ENCODE results near the gene VKORC1L1. TPM values are rescaled to one million over a fixed set of nuclear protein-coding genes. Genes with fewer than 3 reads are reported as not detected.

Gene VKORC1L1
- total and polyA plus RNA-seq, 9 of the 15 experiments (the other 6 are each of a cell fraction or from before 2014, with no cell fraction given): 6.8 to 36.5 (median 19.3) TPM

DNA sequence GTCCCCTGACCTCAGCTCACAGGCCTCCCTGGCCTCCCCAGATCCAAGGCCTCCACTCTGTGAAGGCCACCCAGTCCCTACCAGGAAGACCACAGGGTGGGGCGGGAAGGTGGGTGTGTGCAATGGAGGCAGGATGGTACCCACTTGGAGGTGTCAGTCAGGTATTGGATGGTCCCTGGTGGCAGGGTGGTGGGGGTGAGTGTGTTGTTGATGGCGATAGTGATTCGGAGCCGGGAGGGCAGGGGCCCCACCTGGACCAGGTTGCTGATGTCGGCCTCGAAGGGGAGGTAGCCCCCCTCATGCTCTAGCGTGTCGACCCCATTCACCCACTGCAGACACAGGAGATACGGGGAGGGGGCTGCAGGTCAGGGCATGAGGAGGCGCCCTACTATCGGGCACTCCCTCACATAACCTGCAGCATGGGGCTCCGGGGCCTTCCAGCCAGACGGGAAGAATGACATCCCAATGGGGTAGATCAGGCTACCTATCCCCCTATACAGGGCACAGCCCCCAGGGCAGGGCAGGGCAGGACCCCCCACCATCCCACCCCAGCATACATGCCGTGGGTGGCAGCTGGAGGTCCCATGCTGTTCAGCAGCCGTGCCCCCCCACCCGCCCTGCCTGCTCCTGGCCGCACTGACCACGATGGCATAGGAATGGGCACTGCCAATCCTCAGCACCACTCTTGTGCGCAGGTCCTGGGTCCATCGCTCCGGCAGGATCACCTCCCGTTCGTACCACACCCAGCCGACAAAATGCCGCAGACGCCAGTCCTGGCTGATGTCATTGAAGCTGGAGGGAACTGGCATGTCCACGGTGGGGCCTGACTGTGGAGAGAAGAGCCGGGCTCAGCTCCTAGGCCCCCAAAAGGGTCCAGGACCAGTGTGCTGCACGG, 107.0 kb downstream of the VKORC1L1 start:
- POLR2A ChIA-PET: no interaction called here
- in situ Hi-C loops (cut with MboI) (no loop called here), intact Hi-C loops (cut with micrococcal nuclease) (no loop called here)
- peaks cover 5% of the 10 kb centered on the region for H3K9me1 ChIP-seq (ENCODE audit: control insufficient read depth, insufficient read depth, low read length)
- ATAC-seq (no peak), FAIRE-seq (no peak), DNase-seq (ENCODE audit: extremely low read depth in 1 of 4, low spot score in 3 of 4) (peak in 1 of 4 experiments; percentile 8)
- peak overlapping the region in 1 of 2 experiments; percentile 97; a peak in 2 of 4 replicates for H3K9ac ChIP-seq (ENCODE audit: insufficient read depth in 1 of 2, low read depth in 2 of 2, low read length in 2 of 2)
- H3K79me2 ChIP-seq (ENCODE audit: control insufficient read depth, insufficient read depth, low read length): peaks cover 34% of the 10 kb centered on the region
- H3K4me2 ChIP-seq (ENCODE audit: insufficient read depth, low read length): 0 out of 2 replicates have a peak overlapping the region, but pooled peaks have one; percentile 83
- H3K27me3 ChIP-seq (ENCODE audit: control insufficient read depth in 2 of 2, insufficient read depth in 2 of 2, low read length in 2 of 2): no peaks in the 10 kb centered on the region
- peak overlapping the region; percentile 85; the same call in 1 of the 3 replicates for H3K27ac ChIP-seq (ENCODE audit: extremely low read depth, low read depth, low read length)
- no peaks in the 10 kb centered on the region for H3K9me3 ChIP-seq (replicated peaks; ENCODE audit: control insufficient read depth, insufficient read depth, low read depth, low read length)
- H3K4me1 ChIP-seq (replicated peaks in 1 of 2; ENCODE audit: control insufficient read depth in 2 of 2, insufficient read depth in 2 of 2, low read length in 2 of 2): peaks cover 14 to 37% of the 10 kb centered on the region in 2 experiments
- no peak overlapping the region; the same call in 1 of the 2 replicates for H3K4me3 ChIP-seq
- peaks cover 49% of the 10 kb centered on the region; the same call in 2 of the 3 replicates for H3K36me3 ChIP-seq (ENCODE audit: control insufficient read depth, insufficient read depth, low read length)
- WGBS (ENCODE audit: insufficient coverage, low coverage, missing lambda C conversion rate): 96% methylated on average over 20 of the region's 29 CpGs
- no TSS peak for BruUV-seq (replicated peaks)
- TF ChIP-seq POLR2G (IDR thresholded peaks at IDR 0.05; ENCODE audit: low read depth, low read length) (peak; percentile 45; the same call in 1 of the 2 replicates), POLR2AphosphoS5 (IDR thresholded peaks at IDR 0.05; ENCODE audit: control insufficient read depth, insufficient read depth, low read depth, low read length) (0 out of 2 replicates have a peak, but pooled peaks have one; percentile 6), ZNF507 (tag; conservative IDR thresholded peaks at IDR 0.05) (no peak), ZC3H4 (CRISPR knock-in tag; IDR thresholded peaks at IDR 0.05; ENCODE audit: borderline replicate concordance) (no peak), RBM39 (optimal IDR thresholded peaks at IDR 0.05; ENCODE audit: low read depth, low read length) (no peak)
- CTCF ChIA-PET (ENCODE audit: low intra/inter-chr PET ratio): no interaction called here
- no peak overlapping the region for H2AFZ ChIP-seq (ENCODE audit: low read depth, low read length)
- H4K20me1 ChIP-seq (replicated peaks; ENCODE audit: control insufficient read depth, insufficient read depth, low read length): peaks cover 9% of the 10 kb centered on the region
